Peyer's patch (tissue), 4 donors: ENCODE data around the gene LARP1. TPM values are rescaled to one million over a fixed set of nuclear protein-coding genes. Genes with fewer than 3 reads are reported as not detected.

Source experiments
- DNase-seq, 3 donors: peaks; one replicate each; pipeline ENCODE4 v3.0.0-alpha.2; 2017 to 2019
- H3K27ac ChIP-seq, 4 donors: fragments of 200-600 bp; sonication (generic); one replicate each; pipeline ENCODE4 v1.5.1; 2016 to 2019
- H3K27me3 ChIP-seq, 2 donors: fragments of 200-600 bp; sonication (generic); one replicate each; pipeline ENCODE4 v1.5.1; 2019
- H3K36me3 ChIP-seq, 3 donors: fragments of 200-600 bp; sonication (generic); one replicate each; pipeline ENCODE4 v1.5.1; 2016 to 2019
- H3K4me1 ChIP-seq, 4 donors: fragments of 200-600 bp; sonication (generic); one replicate each; pipeline ENCODE4 v1.5.1; 2016 to 2019
- H3K4me3 ChIP-seq, 4 donors: fragments of 200-600 bp; sonication (generic); 1 replicate in 3 of 4; 2 replicates in 1 of 4; pipeline ENCODE4 v1.5.1; 2016 to 2019; ENCODE audit warnings: mild to moderate bottlenecking in 1 of 4
- H3K9me3 ChIP-seq, 4 donors: fragments of 200-600 bp; sonication (generic); one replicate each; pipeline ENCODE4 v1.5.1; 2016 to 2019; ENCODE audit warnings: mild to moderate bottlenecking in 1 of 4
- POLR2A ChIP-seq, 2 donors: fragments of 450-650 bp; IDR thresholded peaks; one replicate each; pipeline ENCODE4 v1.5.1; 2017; ENCODE audit warnings: antibody characterized with exemption in 2 of 2, mild to moderate bottlenecking in 2 of 2, moderate library complexity in 2 of 2
- total RNA-seq, 4 donors: library from RNA; depleted of rRNA; stranded (reverse); fragments of >200 nt; gene quantifications; one replicate each; pipeline ENCODE4 v1.1.0, GENCODE V29; 2016
- TF ChIP-seq, protein P1 (sequence below), 6 experiments: fragments of 450-650 bp in 4 of 6; fragments of 200-600 bp in 2 of 6; sonication (generic) in 1 of 6; IDR thresholded peaks; one replicate each; pipeline ENCODE4 v1.5.1; 2017 to 2019; ENCODE audit warnings: antibody characterized with exemption in 6 of 6, mild to moderate bottlenecking in 3 of 6, moderate library complexity in 1 of 6

The LARP1 gene
- total RNA-seq, 4 donors from 2014 or later: 84.1 to 177 (median 127) TPM

GRCh38 chr5:154761046-154761736 is 6.0 kb downstream of the LARP1 start:
- peak in 1 of 3 donors; percentile 39 for DNase-seq
- H3K9me3 ChIP-seq: no peaks in the 10 kb centered on the region
- TF ChIP-seq POLR2A (IDR thresholded peaks at IDR 0.05): no peak
- TF ChIP-seq, protein P1, sequence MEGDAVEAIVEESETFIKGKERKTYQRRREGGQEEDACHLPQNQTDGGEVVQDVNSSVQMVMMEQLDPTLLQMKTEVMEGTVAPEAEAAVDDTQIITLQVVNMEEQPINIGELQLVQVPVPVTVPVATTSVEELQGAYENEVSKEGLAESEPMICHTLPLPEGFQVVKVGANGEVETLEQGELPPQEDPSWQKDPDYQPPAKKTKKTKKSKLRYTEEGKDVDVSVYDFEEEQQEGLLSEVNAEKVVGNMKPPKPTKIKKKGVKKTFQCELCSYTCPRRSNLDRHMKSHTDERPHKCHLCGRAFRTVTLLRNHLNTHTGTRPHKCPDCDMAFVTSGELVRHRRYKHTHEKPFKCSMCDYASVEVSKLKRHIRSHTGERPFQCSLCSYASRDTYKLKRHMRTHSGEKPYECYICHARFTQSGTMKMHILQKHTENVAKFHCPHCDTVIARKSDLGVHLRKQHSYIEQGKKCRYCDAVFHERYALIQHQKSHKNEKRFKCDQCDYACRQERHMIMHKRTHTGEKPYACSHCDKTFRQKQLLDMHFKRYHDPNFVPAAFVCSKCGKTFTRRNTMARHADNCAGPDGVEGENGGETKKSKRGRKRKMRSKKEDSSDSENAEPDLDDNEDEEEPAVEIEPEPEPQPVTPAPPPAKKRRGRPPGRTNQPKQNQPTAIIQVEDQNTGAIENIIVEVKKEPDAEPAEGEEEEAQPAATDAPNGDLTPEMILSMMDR (IDR thresholded peaks at IDR 0.05): no peak
- H3K36me3 ChIP-seq: no peaks in the 10 kb centered on the region
- H3K4me1 ChIP-seq: peaks cover 5 to 49% (median 36%) of the 10 kb centered on the region in 4 donors
- no peak overlapping the region for H3K4me3 ChIP-seq
- H3K27ac ChIP-seq: peak overlapping the region in 1 of 4 donors; percentile 67
- H3K27me3 ChIP-seq: no peaks in the 10 kb centered on the region

- Histone ChIP-seq H3K9me3 (no peaks in the 10 kb centered on the region), H3K27me3 (no peaks in the 10 kb centered on the region), H3K27ac (no peak overlapping the region), H3K36me3 (no peaks in the 10 kb centered on the region), H3K4me3 (no peak overlapping the region), H3K4me1 (peaks cover 5 to 60% (median 43%) of the 10 kb centered on the region in 4 donors)
- no peak for DNase-seq
- TF ChIP-seq POLR2A (IDR thresholded peaks at IDR 0.05): no peak
- TF ChIP-seq, protein P1 (IDR thresholded peaks at IDR 0.05): no peak
These were observed 7.1 kb downstream of the LARP1 start for GRCh38 chr5:154762261-154762660.

GRCh38 chr5:154762700-154763099 is 7.5 kb downstream of the LARP1 start:
- H3K9me3 ChIP-seq: no peaks in the 10 kb centered on the region
- peaks cover 5 to 62% (median 46%) of the 10 kb centered on the region in 4 donors for H3K4me1 ChIP-seq
- no peak for DNase-seq
- no peak for TF ChIP-seq POLR2A (IDR thresholded peaks at IDR 0.05)
- TF ChIP-seq, protein P1 (IDR thresholded peaks at IDR 0.05): no peak
- no peaks in the 10 kb centered on the region for H3K36me3 ChIP-seq
- H3K27me3 ChIP-seq: no peaks in the 10 kb centered on the region
- no peak overlapping the region for H3K27ac ChIP-seq
- H3K4me3 ChIP-seq: no peak overlapping the region

- no peak for DNase-seq
- Histone ChIP-seq H3K9me3 (no peaks in the 10 kb centered on the region), H3K4me3 (no peak overlapping the region), H3K36me3 (no peaks in the 10 kb centered on the region), H3K27me3 (no peaks in the 10 kb centered on the region), H3K4me1 (peaks cover 5 to 61% (median 41%) of the 10 kb centered on the region in 4 donors), H3K27ac (no peak overlapping the region)
- TF ChIP-seq POLR2A (IDR thresholded peaks at IDR 0.05): no peak
- TF ChIP-seq, protein P1 (IDR thresholded peaks at IDR 0.05): no peak
These were observed 9.8 kb downstream of the LARP1 start for GRCh38 chr5:154764967-154765366.

GRCh38 chr5:154765396-154765925 is 10.3 kb downstream of the LARP1 start:
- H3K36me3 ChIP-seq: no peaks in the 10 kb centered on the region
- no peak overlapping the region for H3K27ac ChIP-seq
- no peak for TF ChIP-seq POLR2A (IDR thresholded peaks at IDR 0.05)
- TF ChIP-seq, protein P1 (IDR thresholded peaks at IDR 0.05): no peak
- no peaks in the 10 kb centered on the region for H3K9me3 ChIP-seq
- no peak for DNase-seq
- H3K27me3 ChIP-seq: no peaks in the 10 kb centered on the region
- no peak overlapping the region for H3K4me3 ChIP-seq
- H3K4me1 ChIP-seq: peaks cover 4 to 61% (median 39%) of the 10 kb centered on the region in 4 donors
